GM19043 (cell line): ENCODE data around the gene TARS1.

Experiments
- ATAC-seq: cut with Tn5 transposase; IDR thresholded peaks from one replicate; pipeline ENCODE4 v1.9.1; 2021; ENCODE audit warnings: low read depth; ENCODE audit not compliant: unreplicated experiment

Gene TARS1

GRCh38 chr5:33438996-33439395 is 1.8 kb upstream of the TARS1 start:
- ATAC-seq, result no peak

GRCh38 chr5:33439905-33440481 is 772 bp upstream of the TARS1 start:
- ATAC-seq, result no peak

DNA sequence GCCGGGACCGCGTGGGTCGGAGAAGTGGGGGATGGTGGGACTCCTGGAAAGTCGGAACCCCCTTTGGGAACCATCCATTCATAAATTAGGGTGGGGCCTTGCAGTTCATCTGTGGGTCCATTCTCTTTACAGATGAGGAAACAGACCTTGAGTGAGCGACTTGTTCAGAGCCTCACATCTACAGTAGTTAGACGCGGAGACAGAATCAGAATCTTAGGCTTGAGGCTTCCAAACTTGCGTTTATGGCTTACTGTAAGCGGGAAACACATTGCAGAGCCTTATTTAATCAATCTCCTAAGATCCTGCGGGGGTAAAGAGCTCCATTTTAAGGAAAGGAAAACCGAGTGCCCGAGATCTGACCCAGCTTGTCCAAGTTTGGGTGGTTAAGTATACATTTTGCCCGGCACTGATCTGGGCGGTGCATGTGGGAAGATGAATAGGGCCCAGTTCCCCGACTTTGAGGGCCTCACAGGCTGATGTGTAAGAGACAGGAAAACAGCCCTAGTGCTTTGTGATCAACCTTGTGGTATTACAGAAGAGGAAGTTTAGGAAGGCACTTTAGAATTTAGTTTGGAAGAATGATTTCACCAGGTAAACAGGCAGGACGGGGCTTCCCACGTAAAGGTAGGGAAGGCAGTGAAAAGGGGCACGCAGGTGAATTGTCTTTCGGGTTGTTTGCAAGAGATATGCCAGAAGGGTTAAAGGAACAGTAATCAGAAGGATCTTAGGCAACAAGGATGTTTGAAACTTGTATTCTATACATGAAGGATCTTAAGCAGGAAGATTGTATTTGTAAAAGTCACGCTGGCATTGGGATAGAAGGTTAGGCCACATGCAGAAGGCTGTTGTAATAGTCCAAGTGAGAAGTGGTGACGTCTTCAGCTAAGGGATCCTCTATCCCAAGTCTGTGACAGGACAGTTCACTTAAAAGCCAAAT is 744 bp downstream of the TARS1 start:
- ATAC-seq, result no peak

DNA sequence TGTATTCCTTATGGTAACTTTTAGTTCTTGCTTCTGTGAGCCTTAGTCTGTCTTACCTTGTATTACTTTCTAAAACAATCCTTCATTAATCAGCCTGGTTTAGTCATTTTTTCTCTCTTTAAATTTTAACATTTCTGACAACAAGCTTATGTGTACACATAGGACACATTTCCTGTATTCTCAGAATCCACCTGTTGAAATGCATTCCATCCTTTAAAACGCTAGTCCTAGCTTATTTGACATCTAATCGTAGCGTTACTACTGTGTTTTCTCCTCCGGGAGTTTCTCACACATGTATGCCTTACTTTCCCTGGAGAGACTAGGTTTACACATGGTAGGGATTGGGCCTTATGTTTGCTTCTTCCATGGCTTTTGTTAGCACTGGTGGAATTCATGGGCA is 3.8 kb downstream of the TARS1 start:
- ATAC-seq, result no peak

- ATAC-seq, result no peak
These were observed 5.0 kb downstream of the TARS1 start for GRCh38 chr5:33445798-33446197.

DNA sequence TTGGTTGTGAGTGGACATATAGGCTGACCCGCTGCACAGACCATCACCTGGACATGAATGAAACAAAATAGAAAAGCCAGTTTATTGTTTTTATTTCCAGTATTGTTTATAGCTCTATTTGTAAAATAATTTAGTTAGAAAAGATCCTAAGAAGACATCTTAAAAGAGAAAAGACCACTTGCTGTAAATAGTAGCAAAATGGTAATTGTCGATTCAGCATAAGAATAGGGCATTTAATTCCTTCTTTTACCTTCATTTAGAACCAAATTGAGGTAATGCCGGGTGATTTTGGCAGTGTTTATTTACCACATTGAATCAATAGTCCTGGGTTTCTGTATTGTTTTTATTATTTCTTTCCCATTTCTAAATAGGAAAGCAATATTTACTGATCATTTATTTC is 7.4 kb downstream of the TARS1 start:
- ATAC-seq, result no peak

DNA sequence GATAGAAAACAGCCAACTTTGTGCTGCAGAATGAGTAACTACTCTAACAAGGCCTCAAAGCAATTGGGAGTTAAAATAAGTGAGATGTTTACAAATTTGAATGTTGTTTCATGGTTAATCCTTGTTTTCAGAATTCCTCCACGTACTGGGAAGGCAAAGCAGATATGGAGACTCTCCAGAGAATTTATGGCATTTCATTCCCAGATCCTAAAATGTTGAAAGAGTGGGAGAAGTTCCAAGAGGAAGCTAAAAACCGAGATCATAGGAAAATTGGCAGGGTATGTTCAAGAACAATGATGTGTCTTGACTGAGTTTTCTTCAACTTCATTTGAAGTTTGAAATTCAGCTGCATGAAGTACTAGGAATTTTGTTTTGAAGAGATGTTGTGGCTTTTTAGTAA is 16.4 kb downstream of the TARS1 start:
- no peak for ATAC-seq

GRCh38 chr5:33457817-33458216 is 17.1 kb downstream of the TARS1 start:
- ATAC-seq, result no peak

DNA sequence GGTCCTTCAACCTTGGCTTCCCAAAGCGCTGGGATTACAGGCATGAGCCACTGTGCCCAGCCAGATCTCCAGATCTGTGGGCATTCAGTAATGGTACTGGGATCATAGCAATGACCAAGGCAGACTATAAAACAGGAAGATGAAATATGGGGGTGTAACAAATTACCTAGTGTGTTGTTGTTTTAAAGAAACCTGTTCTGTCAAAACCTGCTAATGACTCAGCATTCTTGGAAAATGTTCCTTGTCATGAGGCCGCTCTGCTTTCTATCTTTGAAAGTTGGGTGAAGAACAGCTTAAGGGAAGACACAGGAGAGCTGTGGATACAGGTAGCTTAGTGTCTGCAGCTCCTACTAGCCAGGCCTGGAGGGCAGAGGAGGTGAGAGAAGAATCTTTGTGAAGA is 19.4 kb downstream of the TARS1 start:
- ATAC-seq, result no peak

GRCh38 chr5:33462456-33462855 is 21.7 kb downstream of the TARS1 start:
- no peak for ATAC-seq

DNA sequence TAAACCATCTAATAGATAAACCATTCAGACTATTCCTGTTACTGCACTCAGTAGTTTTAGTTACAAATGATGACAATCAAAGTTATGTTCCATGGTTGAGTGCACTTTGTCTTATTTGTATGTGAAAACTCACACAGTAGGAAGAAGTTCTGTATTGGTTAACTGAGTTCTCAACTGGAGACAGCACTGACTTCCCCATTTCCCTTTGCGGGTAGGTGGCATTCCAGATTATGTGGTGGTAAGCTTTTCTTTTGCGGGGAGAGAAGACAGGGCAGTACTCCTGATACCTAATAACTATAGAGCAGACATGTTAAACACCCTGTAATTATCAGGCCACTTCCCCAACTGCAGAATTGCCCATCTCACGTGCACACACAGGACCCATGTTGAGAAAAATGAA is 24.4 kb downstream of the TARS1 start:
- ATAC-seq, result no peak

GRCh38 chr5:33468775-33469435 is 28.1 kb downstream of the TARS1 start:
- ATAC-seq, result no peak

GRCh38 chr5:33470544-33470943 is 29.8 kb downstream of the TARS1 start:
- no peak for ATAC-seq

DNA sequence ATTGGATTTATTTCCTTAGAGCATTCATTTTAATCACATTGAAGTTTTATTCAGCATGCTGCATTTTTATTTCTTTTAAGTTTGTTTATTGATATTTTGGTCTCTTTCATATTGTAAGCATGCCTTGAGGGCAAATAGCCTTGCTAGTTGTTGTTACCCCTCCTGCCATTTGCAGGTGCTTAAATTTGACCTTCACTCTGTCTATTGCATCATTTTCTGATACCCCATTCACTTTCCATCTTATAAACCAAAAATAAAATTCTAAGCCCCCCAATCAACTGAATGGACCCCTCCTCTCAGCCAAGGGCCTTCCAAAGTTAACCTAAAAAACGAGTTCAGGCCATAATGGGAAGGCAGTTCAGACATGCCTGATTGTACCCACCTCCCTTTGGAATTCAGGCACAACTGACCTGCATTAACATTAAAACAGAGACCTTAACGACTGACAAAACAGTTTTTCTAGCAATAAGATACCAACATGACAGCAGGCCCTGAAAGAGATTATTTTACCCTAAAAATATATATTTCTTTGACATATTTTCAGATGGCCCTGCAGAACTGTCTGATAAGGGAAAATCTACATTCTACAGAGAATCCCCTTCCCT is 32.1 kb downstream of the TARS1 start:
- ATAC-seq, result no peak

- ATAC-seq, result no peak
These were observed 33.2 kb downstream of the TARS1 start for GRCh38 chr5:33474004-33474403.

GRCh38 chr5:33474931-33475499 is 34.2 kb downstream of the TARS1 start:
- no peak for ATAC-seq

DNA sequence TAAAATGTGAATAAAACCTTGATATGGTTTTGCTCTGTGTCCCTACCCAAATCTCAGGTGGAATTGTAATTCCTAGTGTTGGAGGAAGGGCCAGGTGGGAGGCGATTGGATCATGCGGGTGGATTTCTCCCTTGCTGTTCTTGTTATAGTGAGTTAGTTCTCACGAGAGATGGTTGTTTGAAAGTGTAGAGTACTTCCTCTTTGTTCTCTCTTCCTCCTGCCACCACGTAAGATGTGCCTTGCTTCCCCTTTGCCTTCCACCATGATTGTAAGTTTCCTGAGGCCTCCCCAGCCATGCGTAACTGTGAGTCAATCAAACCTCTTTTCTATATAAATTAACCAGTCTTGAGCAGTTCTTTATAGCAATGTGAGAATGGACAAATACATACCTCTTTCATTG is 34.9 kb downstream of the TARS1 start:
- ATAC-seq, result no peak

- no peak for ATAC-seq
These were observed 36.2 kb downstream of the TARS1 start for GRCh38 chr5:33476992-33477391.

GRCh38 chr5:33477816-33478215 is 37.1 kb downstream of the TARS1 start:
- ATAC-seq, result no peak

GRCh38 chr5:33479311-33479710 is 38.5 kb downstream of the TARS1 start:
- ATAC-seq, result no peak

DNA sequence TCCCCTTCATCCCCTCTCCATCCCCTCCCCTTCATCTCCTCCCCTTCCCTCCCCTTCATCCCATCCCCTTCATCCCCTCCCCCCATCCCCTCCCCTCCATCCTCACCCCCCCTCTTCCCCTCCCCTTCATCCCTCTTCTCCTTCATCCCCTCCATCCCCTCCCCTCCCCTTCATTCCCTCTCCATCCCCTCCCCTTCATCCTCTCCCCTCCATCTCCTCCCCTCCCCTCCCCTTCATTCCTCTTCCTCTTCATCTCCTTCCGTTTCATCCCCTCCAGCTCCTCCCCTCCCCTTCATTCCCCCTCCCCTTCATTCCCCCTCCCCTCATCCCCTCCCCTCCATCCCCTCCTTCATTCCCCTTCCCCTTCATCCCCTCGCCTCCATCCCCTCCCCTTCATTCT is 40.1 kb downstream of the TARS1 start:
- no peak for ATAC-seq
